GM12878 (cell line): ENCODE measurements around the gene TAF11L14. TPM values are rescaled to one million over a fixed set of nuclear protein-coding genes. Genes with fewer than 3 reads are reported as not detected.

Experiments used
- ATAC-seq: fragments of 200-7000 bp; cut with Tn5 transposase; 3 replicates; pipeline ENCODE4 v1.9.1; 2020; ENCODE audit warnings: mild to moderate bottlenecking, moderate library complexity
- BruUV-seq: library from RNA; stranded (reverse); fragments of 400-500 nt; replicated peaks from 2 replicates; lab custom pipeline; 2021; lab: Mats Ljungman, UMichigan
- CTCF ChIA-PET: fragments of 300-600 bp; sonication (Branson Sonifier 250); formaldehyde crosslinking; extraction: SDS; loops from one replicate; lab custom pipeline; 2021; ENCODE audit warnings: inconsistent platforms; lab: Yijun Ruan, JAX
- POLR2A ChIA-PET: fragments of 350-600 bp; formaldehyde crosslinking; extraction: SDS; loops from one replicate; lab custom pipeline; 2021; ENCODE audit warnings: inconsistent platforms; lab: Charles Lee
- RAD21 ChIA-PET: fragments of 300-600 bp; sonication (Branson Sonifier 250); formaldehyde crosslinking; loops from one replicate; lab custom pipeline; 2023; ENCODE audit warnings: antibody characterized with exemption; ENCODE audit not compliant: unreplicated experiment; lab: Charles Lee
- SMC1A ChIA-PET: fragments of 300-600 bp; sonication (Branson Sonifier 250); formaldehyde crosslinking; loops from one replicate; lab custom pipeline; 2023; ENCODE audit not compliant: unreplicated experiment, uncharacterized antibody; lab: Charles Lee
- DNase-seq: peaks from one replicate; pipeline ENCODE4 v3.0.0-alpha.2; 2011; ENCODE audit warnings: low read depth, low spot score
- FAIRE-seq: peaks from 3 replicates; lab custom pipeline; 2011; peaks lifted over from hg19 to GRCh38; lab: Jason Lieb, UNC
- H2AFZ ChIP-seq: 2 replicates; pipeline ENCODE4 v1.6.0; 2011; ENCODE audit warnings: low read depth, low read length, control low read depth; ENCODE audit not compliant: control insufficient read depth
- H3K27ac ChIP-seq: 2 replicates; pipeline ENCODE4 v1.5.1; 2011; ENCODE audit warnings: control low read depth; ENCODE audit not compliant: control insufficient read depth, insufficient read depth
- H3K27me3 ChIP-seq, 2 experiments: replicated peaks in 1 of 2; 2 replicates each; pipeline versions ENCODE4 v1.6.0 to v1.6.1; 2011; ENCODE audit warnings: low read length in 1 of 2; ENCODE audit not compliant: control insufficient read depth in 2 of 2, insufficient read depth in 2 of 2
- H3K36me3 ChIP-seq, 2 experiments: 2 replicates each; pipeline ENCODE4 v1.5.1; 2011; ENCODE audit warnings: low read length in 1 of 2; ENCODE audit not compliant: control insufficient read depth in 2 of 2, insufficient read depth in 2 of 2
- H3K4me1 ChIP-seq: 2 replicates; pipeline ENCODE4 v1.6.1; 2011; ENCODE audit warnings: mild to moderate bottlenecking, low read length, moderate library complexity, mixed read lengths; ENCODE audit not compliant: control insufficient read depth, insufficient read depth
- H3K4me2 ChIP-seq: 2 replicates; pipeline ENCODE4 v1.6.0; 2011; ENCODE audit warnings: control low read depth; ENCODE audit not compliant: control insufficient read depth, insufficient read depth
- H3K4me3 ChIP-seq: fragments of 200-600 bp; sonication (generic); 2 replicates; pipeline ENCODE4 v1.5.1; 2016
- H3K79me2 ChIP-seq: 2 replicates; pipeline ENCODE4 v1.6.0; 2011; ENCODE audit warnings: low read length; ENCODE audit not compliant: control insufficient read depth, insufficient read depth
- H3K9ac ChIP-seq: 2 replicates; pipeline ENCODE4 v1.8.0; 2011; ENCODE audit warnings: low read length, control low read depth, mixed read lengths; ENCODE audit not compliant: control insufficient read depth, insufficient read depth
- H3K9me3 ChIP-seq: replicated peaks from 3 replicates; pipeline ENCODE4 v1.5.1; 2011; ENCODE audit warnings: mild to moderate bottlenecking, low read length; ENCODE audit not compliant: control insufficient read depth, insufficient read depth
- H4K20me1 ChIP-seq: 2 replicates; pipeline ENCODE4 v1.6.0; 2011; ENCODE audit not compliant: control insufficient read depth, insufficient read depth
- BCL11A ChIP-seq: IDR thresholded peaks from 2 replicates; pipeline ENCODE4 v1.6.1; 2011; ENCODE audit warnings: low read depth, low read length
- CEBPZ ChIP-seq: fragments of 150-350 bp; IDR thresholded peaks from 2 replicates; pipeline ENCODE4 v1.6.1; 2016; ENCODE audit warnings: low read depth, low read length
- CHD2 ChIP-seq: IDR thresholded peaks from 2 replicates; pipeline ENCODE4 v1.6.1; 2011; ENCODE audit warnings: low read depth, low read length, improper control_type of control experiment, borderline replicate concordance
- IRF5 ChIP-seq: fragments of 450-650 bp; IDR thresholded peaks from 2 replicates; pipeline ENCODE4 v1.6.1; 2017; ENCODE audit warnings: borderline replicate concordance
- MTA2 ChIP-seq: fragments of 450-650 bp; IDR thresholded peaks from 2 replicates; pipeline ENCODE4 v1.6.1; 2016; ENCODE audit warnings: low read depth, mild to moderate bottlenecking, moderate library complexity
- PAX8 ChIP-seq: fragments of 450-650 bp; IDR thresholded peaks from 2 replicates; pipeline ENCODE4 v1.6.1; 2017; ENCODE audit warnings: mild to moderate bottlenecking, moderate library complexity
- SPI1 ChIP-seq: IDR thresholded peaks from 2 replicates; pipeline ENCODE4 v1.6.1; 2011; ENCODE audit warnings: low read depth, mild to moderate bottlenecking, low read length, moderate library complexity, borderline replicate concordance; ENCODE audit not compliant: insufficient read depth
- WGBS: methylation state at CpG from one replicate; pipeline ENCODE4 v1.1.6; 2016; ENCODE audit warnings: low lambda C conversion rate; ENCODE audit not compliant: insufficient replicate concordance, insufficient coverage; ENCODE audit errors: missing lambda C conversion rate; 5-methylcytosine and 5-hydroxymethylcytosine counted together
- in situ Hi-C: fragments of 300-500 bp; cut with MboI; formaldehyde crosslinking; loops from 9 replicates; pipeline ENCODE4 v1.14.3; 2018; ENCODE audit warnings: mixed read lengths
- intact Hi-C: fragments of 100-400 bp; cut with micrococcal nuclease; formaldehyde crosslinking; loops from one replicate; pipeline ENCODE4 v1.14.2; 2022; ENCODE audit not compliant: unreplicated experiment
- polyA plus RNA-seq, 11 experiments: library from polyadenylated mRNA; depleted of rRNA in 4 of 11; unstranded in 6 of 11; stranded (reverse) in 5 of 11; fragments of >200 nt; fragmentation: Nextera tagmentation in 4 of 11; fragmentation: Illumina TruSeq in 1 of 11; extraction: Ambion mirVana in 4 of 11; extraction: Trizol in 1 of 11; gene quantifications; 1 replicate in 1 of 11; 2 replicates in 10 of 11; pipeline versions ENCODE4 v1.2.1 to v1.2.3, GENCODE V29; 2011 to 2016; ENCODE audit warnings: inconsistent platforms in 2 of 11, missing spikeins in 2 of 11, low read depth in 1 of 11
- total RNA-seq, 4 experiments: library from RNA; depleted of rRNA in 3 of 4; stranded (reverse); fragments of >200 nt in 3 of 4; fragmentation: Illumina TruSeq in 1 of 4; extraction: Trizol in 1 of 4; gene quantifications; 2 replicates each; pipeline versions ENCODE4 v1.2.1 to v1.2.3, GENCODE V29; 2013 to 2021

The TAF11L14 gene
- total and polyA plus RNA-seq, 10 of the 15 experiments (the other 5 are each of a cell fraction or from before 2014, with no cell fraction given), result not detected

GRCh38 chr5:17665836-17666235 lies 31.6 kb downstream of the TAF11L14 start:
- H3K4me1 ChIP-seq, result no peaks in the 10 kb centered on the region
- DNase-seq, result no peak
- in situ Hi-C loops, result no loop called here

More at GRCh38 chr5:17665836-17666235, 31.6 kb downstream of the TAF11L14 start:
- Histone ChIP-seq H2AFZ (no peak overlapping the region), H3K9ac (no peak overlapping the region), H3K27ac (no peak overlapping the region), H3K9me3 (no peaks in the 10 kb centered on the region; the same call in 2 of the 3 replicates), H3K79me2 (no peaks in the 10 kb centered on the region), H3K27me3 (no peaks in the 10 kb centered on the region), H3K4me3 (no peak overlapping the region), H4K20me1 (no peaks in the 10 kb centered on the region), H3K36me3 (no peaks in the 10 kb centered on the region), H3K4me2 (no peak overlapping the region)
- RAD21 ChIA-PET, result no interaction called here
- no TSS peak for BruUV-seq
- FAIRE-seq (no peak), ATAC-seq (no peak)
- WGBS, result 33% methylated on average over 2 of the region's 2 CpGs
- TF ChIP-seq SPI1, result peak; percentile 17; the same call in 1 of the 2 replicates
- TF ChIP-seq IRF5, result no peak
- no peak for TF ChIP-seq CEBPZ
- TF ChIP-seq MTA2, result no peak
- TF ChIP-seq CHD2, result no peak
- TF ChIP-seq PAX8, result no peak
- TF ChIP-seq BCL11A, result no peak
- CTCF ChIA-PET, result no interaction called here
- POLR2A ChIA-PET, result no interaction called here
- SMC1A ChIA-PET, result no interaction called here
- intact Hi-C loops, result no loop called here
